Hepatic stellate cell (primary cell): ENCODE measurements around the gene CHIT1.
"Not testable (repeated sequence)": the region's sequence is repeated elsewhere in the genome, so short reads cannot be mapped to it uniquely, and the experiment has no call there.

Experiments
- DNase-seq: peaks from one replicate; pipeline ENCODE4 v3.0.0; 2011; ENCODE audit warnings: low spot score

CHIT1 gene

DNA sequence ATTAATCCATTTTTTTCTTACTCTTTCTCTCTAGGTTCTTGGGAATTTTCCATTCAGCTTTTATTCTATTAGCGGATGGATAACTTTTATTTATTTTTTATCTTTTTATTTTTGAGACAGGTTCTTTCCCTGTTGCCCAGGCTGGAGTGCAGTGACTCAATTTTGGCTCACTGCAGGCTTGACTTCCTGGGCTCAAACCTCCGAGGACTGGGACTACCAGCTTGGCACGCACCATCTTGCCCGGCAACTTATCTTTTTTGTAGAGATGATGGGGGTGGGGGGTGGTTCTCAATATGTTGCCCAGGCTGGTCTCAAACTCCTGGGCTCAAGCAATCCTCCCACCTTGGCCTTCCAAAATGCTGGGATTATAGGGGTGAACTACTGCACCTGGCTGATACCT is 36.1 kb upstream of the CHIT1 start:
- DNase-seq, result no peak

DNA sequence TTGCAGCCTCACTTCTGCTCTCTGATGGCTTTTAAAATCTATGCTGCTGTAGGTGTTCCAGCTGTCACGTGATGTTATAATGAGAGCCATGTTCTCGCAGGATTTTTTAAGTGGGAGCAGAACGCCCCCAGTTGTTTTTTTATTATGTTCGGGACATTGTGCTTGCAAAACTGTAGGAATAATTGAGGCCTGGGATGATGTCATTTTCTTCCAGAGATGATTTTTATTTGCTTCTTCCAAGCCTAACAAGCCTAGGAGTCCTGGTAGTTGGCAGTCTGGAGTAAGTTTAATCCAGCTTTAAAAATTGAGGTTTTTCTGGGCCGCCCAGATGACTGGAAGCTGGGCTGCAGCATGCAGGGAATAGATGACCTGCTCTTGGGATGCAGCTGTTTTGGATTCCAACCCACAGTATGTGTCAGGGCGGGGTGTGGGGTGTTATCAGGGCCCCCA is 34.6 kb upstream of the CHIT1 start:
- no peak for DNase-seq

- DNase-seq, result no peak
These were observed 34.0 kb upstream of the CHIT1 start for GRCh38 chr1:203263496-203263895.

GRCh38 chr1:203256636-203257035 is 27.2 kb upstream of the CHIT1 start:
- DNase-seq, result not testable (repeated sequence)

DNA sequence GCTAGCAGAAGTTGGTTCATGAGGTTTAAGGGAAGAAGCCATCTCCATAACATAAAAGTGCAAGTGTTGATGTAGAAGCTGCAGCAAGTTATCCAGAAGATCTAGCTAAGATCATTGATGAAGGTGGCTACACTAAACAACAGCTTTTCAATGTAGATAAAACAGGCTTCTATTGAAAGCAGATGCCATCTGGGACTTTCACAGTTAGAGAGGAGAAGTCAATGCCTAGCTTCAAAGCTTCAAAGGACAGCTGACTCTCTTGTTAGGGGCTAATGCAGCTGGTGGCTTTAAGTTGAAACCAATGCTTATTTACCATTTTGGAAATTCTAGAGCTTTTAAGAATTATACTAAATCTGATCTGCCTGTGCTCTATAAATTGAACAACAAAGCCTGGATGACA is 25.3 kb upstream of the CHIT1 start:
- not testable (repeated sequence) for DNase-seq

DNA sequence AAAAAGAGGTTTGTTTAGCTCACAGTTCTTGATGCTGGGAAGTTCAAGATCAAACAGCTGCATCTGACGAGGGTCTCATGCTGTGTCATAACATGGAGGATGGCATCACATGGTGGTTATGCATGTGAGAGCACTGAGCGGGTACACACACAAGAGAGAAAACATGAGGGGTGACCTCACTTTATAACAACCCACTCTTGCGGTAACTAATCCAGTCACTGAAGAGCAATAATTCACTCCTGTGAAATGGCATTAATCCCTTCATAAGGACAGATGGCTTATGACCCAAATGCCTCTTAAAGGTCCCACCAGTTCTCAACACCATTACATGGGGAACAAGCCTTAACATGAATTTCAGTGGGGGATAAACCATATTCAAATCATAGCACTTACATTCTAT is 23.2 kb upstream of the CHIT1 start:
- no peak for DNase-seq

GRCh38 chr1:203251466-203251865 is 22.0 kb upstream of the CHIT1 start:
- no peak for DNase-seq

DNA sequence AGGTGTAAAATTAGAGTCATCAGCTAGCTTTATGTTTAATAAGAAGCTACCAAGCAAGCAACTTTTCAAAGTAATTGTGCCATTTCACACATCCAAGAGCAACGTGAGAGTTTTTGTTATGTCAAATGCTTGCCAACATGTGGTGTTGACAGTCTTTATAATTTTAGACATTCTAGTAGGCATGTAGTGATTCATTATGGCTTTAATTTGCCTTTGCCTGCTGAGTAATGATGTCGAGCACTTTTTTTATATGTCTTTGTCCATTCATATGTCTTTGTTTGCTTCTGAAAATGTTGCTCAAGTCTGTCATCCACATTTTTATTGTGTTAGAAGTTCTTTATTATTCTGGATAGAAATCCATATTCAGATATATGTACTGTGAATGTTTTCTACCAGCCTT is 21.4 kb upstream of the CHIT1 start:
- DNase-seq, result no peak

GRCh38 chr1:203244776-203245175 is 15.3 kb upstream of the CHIT1 start:
- DNase-seq, result no peak

GRCh38 chr1:203241708-203242107 is 12.2 kb upstream of the CHIT1 start:
- not testable (repeated sequence) for DNase-seq

- no peak for DNase-seq
These were observed 10.2 kb upstream of the CHIT1 start for GRCh38 chr1:203239526-203240305.

- DNase-seq, result no peak
These were observed 9.6 kb upstream of the CHIT1 start for GRCh38 chr1:203239081-203239480.

GRCh38 chr1:203238535-203238934 is 9.1 kb upstream of the CHIT1 start:
- DNase-seq, result no peak

- not testable (repeated sequence) for DNase-seq
These were observed 5.4 kb upstream of the CHIT1 start for GRCh38 chr1:203234901-203235300.

- DNase-seq, result no peak
These were observed 803 bp downstream of the CHIT1 start for GRCh38 chr1:203228670-203229069.

DNA sequence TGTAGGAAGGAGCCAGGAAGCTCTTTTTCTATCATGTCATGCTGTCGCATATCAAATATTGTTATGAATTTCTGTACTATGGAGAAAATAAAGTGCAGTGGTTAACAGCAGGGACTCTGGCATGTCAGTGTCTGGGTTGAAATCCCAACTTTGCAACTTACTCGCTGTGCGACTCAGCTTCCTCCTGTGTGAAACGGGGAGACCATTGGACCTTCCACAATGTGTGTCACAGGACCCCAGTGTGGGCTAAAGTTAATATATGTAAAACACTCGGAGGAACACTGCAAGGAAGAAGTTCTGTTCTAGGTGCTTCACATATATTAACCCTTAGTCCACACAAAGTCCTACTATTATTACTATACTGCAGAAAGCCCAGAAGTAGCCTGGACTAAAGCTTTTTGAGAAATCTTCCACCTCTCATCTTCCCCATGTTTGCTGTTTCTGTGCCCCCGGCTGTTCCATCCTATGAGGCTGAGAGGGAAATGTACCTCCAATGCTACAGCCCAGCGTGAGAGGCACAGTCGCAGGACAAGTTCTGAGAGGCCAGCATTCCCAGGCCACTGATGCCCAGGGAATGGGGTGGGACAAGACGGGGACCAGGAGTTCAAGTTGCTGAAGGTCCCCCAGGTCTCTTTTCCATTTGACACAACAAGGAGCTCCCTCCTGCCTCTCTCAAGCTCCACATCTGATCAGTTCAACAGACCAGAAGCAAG is 1.9 kb downstream of the CHIT1 start:
- no peak for DNase-seq

- no peak for DNase-seq
These were observed 4.4 kb downstream of the CHIT1 start for GRCh38 chr1:203225071-203225470.

DNA sequence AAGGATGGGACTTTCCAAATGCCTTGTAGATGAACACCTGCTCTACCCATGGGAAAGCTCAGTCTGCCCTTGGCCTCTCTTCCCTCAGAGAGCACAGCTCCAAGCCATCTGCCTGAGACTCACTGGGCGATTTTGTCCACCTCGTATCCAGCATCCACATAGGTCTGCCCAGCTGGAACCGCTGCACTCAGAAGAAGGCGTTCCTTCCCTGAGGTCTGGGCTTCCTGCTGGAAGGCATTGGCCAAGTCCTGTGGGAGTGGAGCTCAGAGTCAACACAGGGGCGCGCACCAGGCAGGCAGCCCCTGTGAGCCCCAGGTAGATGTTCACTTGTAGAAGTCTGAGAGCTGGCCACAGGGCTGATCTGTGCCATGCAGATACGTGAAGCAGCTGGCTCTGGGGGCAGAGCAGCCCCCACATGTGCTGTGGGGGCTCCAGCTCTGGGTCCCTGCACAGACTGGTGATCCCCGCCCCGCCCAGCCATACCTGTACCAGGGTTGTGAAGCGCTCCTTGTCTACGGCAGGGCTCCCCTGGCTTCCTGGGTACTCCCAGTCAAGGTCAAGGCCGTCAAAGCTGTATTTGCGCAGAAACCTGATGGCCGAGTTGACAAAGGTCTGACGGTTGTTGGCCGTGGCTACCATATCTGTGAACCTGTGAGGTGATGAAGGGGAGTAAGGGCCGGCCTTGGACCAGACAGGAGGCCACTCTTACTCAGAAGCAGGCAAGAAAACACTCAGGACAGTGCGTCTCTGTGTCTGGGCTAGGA is 6.3 kb downstream of the CHIT1 start:
- DNase-seq, result no peak

GRCh38 chr1:203219934-203220333 is 9.5 kb downstream of the CHIT1 start:
- no peak for DNase-seq

- DNase-seq, result no peak
These were observed 10.3 kb downstream of the CHIT1 start for GRCh38 chr1:203219171-203219570.

GRCh38 chr1:203217668-203218067 is 11.8 kb downstream of the CHIT1 start:
- DNase-seq, result no peak

DNA sequence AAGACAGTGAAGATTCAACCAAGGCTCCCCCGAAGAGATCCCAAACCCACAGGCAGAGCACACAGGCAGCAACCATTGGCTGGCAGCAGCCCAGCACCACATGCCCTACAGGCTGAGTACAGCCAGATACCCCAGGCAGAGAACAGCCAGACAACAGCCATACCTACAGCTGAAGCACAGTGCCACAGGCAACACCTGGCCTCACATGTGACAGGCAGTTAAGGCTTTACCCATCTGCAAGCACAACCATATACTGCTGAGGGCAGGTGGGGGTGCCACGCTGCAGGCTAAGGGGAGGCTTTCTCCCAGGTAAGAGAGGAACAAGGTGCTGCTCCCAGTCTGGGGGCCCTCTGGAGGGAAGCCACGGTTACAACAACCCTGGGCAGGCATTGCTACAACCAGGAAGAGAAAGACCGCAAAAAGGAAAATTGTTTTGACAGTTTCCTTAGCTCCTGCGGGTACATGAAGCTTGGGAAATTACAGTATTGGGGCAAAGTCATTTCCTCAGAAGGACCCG is 12.3 kb downstream of the CHIT1 start:
- DNase-seq, result no peak
